ENCODE results near the gene ELL.

GRCh38 chr19:18480006-18480691, 41.7 kb downstream of the ELL start:
- TF ChIP-seq CTCF (IDR thresholded peaks at IDR 0.05) (no peak), POLR2A (IDR thresholded peaks at IDR 0.05) (no peak), POLR2AphosphoS5 (IDR thresholded peaks at IDR 0.05) (peak; percentile 69 to 94 (median 82))

Measured in sigmoid colon (tissue), 4 donors.